ENCODE results near the gene WNT9A. TPM values are rescaled to one million over a fixed set of nuclear protein-coding genes. Genes with fewer than 3 reads are reported as not detected.
"Not testable (repeated sequence)": the region's sequence is repeated elsewhere in the genome, so short reads cannot be mapped to it uniquely, and the experiment has no call there.

WNT9A gene
- total RNA-seq, 1 donor from 2014 or later: 4.1 TPM

GRCh38 chr1:227912866-227913265 lies 34.9 kb downstream of the WNT9A start:
- no peak for DNase-seq (ENCODE audit: low read depth, low spot score)

- DNase-seq (ENCODE audit: low read depth, low spot score): no peak
Observed at GRCh38 chr1:227911376-227911775, 36.4 kb downstream of the WNT9A start.

DNA sequence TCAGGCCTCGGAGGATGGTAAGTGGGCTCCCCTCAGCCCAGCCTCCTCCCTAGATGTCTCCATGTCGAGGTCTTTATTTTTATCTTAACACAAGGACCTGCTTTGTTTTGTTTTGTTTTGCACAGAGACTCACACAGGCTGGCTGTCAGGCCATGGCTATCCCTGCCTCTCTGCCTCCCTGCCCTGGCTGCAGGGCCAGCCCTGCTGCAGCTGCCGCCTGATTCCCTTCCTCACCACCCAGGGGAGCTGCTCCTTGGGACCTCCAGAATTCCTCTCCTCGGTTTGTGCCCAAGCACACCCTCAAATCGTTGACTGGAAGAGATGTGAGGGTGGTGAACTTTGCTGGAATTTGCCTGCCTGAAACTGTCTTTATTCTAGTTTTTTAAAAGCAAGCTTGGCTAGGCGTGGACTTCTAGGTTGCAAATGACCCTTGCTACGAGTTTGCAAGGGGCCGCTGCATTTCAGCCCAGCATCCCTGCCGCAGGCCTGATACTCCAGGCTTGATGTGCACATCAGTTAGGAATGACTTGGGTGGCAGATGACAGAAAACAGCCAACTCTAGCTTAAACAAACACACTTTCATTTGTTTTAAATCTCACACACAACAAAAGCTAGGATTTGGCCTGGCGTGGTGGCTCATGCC lies 37.1 kb downstream of the WNT9A start:
- DNase-seq (ENCODE audit: low read depth, low spot score): no peak

DNA sequence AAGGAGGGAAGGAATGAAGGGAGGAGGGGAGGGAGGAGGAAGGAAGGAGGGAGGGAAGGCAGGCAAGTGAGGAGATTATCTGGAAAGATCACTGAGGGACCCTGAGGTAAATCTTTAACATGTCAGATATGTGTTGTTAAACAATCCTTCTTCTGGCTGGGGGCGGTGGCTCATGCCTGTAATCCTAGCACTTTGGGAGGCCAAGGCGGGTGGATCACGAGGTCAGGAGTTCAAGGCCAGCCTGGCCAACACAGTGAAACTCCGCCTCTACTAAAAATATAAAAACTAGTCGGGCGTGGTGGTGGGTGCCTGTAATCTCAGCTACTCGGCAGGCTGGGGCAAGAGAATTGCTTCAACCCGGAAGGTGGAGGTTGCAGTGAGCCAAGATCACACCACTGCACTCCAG lies 37.8 kb downstream of the WNT9A start:
- DNase-seq (ENCODE audit: low read depth, low spot score): not testable (repeated sequence)

DNA sequence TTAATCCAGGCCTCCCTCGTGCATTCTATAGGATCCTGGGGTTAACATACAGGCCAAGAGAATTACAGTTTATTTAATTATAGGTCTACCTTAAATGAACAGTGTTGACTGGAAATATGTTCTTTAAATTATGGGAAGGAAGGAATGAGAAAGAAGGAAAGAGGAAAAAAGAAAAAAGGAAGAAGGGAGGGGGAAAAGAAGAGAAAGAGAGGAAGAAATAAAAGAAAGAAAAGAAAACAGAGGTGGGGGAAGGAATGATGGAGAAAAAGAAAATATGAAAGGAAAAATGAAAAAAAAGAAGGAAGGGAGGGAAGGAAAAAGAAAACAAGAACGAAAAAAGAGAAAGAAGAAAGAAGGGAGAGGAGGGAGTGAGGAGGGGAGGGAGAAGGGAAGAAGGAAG lies 38.5 kb downstream of the WNT9A start:
- DNase-seq (ENCODE audit: low read depth, low spot score): no peak

GRCh38 chr1:227908359-227908758 lies 39.4 kb downstream of the WNT9A start:
- DNase-seq (ENCODE audit: low read depth, low spot score): no peak

DNA sequence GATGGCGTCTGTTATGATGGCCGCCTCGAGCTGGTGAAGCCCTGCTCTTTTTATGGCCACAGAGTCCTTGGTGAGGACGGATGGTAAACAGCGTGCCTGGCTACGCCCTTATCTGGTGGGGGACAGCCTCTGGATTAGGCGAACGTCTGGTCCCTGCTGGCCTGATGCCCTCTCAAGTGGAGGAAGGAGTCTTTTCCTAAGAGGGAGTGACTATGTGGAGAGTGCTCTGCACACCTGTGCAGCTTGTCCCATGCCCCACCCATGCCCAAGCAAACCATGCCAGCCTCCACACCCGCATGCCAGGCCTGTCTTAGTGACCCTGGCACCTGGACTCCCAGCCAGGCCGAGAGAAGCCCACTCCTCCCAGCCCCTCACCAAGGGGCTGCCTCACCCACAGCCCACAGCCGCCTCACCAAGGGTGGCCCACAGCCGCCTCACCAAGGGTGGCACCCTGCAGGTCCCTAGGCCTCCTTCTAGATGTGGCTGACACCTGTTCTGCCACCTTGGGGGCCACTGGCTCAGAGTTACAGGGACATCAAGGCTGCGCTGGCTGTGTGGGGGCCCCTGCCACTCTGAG lies 40.2 kb downstream of the WNT9A start:
- DNase-seq (ENCODE audit: low read depth, low spot score): no peak

DNA sequence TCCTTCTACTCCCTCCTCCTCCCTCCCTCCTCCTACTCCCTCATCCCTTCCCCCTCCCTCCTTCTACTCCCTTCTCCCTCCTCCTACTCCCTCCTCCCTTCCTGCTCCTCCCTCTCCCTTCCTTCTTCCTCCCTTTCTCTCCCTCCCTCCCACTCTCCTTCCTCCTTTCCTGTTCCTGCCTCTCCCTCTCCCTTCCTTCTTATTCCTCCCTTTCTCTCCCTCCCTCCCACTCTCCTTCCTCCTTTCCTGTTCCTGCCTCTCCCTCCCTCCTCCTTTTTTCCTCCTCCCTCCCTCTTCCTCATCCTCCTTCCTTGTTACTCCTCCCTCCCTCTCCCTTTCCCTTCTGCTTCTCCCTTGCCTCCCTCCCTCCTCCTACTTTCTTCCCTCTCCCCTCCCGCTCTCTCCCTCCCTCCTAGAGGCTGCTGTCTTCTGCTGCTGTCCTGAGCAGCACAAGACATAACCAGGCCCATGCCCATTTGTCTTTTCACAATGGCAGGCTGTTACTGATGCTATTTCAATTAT lies 41.1 kb downstream of the WNT9A start:
- DNase-seq (ENCODE audit: low read depth, low spot score): no peak

DNA sequence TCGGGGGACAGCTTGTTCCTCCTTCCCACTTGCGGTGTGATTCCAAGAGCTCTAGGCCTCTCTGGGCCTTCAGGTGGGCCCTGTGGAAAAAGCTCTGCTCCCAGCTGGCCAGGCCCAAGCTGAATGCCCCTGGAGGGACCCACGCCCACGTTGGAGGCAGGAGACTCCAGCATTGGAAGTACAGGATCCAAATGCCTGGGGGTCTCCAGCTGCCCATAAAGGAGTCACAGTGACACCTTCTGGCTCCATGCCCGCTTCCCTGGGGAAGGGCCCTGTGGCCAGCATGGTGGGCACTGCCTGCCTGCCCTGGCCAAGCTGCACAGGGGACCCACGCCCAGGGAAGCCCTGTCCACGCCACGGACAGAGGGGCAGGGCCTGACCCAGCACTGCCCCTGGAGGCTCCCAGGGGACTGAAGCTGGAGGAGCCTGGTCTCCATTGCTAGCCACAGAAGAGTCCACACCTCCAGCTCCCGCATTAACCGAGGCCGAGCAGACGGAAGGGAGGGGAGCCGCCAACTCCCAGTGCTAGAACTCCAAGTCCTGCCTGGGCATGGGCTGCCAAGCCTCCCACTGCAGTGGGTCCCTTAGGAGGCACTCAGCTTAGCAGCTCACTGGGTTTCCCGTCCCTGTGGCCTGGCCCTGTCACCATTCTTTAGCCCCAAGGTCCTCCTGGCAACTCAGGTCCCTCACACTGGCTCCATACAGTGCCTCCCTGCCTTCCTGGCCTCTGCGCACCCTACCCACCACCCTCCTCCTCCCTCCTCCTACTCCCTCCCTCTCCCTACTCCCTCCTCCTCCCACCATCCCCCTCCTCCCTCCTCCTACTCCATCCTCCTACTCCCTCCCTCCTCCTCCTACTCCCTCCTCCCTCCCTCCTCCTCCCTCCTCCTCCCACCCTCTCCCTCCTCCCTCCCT lies 41.9 kb downstream of the WNT9A start:
- DNase-seq (ENCODE audit: low read depth, low spot score): no peak

DNA sequence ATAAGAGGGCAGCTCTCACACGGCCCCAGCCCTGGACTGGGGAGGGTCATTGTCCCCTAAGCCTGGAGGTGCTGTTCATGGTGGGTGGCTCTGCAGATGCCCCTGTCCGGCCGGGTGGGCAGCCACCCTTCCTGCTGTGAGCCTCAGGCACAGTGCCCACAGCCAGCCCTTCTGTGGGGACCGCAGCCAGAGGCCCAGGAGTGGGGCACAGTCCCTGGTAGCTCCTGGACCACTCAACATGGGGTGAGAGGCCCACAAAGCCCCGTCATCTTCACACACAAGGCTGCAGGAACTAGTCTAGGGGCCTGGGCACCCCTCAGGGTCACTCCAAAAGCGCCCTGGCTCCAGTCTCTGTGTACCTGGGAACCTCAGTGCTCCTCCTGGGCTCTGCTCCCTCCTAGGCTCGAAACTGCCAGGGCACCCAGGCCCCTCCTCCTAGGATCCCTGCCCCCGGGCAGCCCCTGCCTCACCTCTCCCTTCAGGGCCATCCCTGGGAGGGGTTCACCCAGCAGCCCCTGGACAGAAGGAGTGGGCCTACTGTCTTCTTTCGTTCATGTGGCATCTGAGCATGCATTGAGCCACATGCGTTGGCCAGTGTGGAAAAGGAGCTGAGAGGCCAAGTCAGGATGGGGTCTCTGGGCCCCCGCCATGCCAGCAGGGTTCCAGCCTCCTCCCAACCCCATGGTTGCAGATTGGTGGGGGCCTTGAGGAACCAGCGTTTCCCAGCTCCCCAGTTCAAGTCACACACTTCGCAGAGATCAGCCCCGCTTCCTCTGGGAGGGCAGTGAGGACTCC lies 43.0 kb downstream of the WNT9A start:
- no peak for DNase-seq (ENCODE audit: low read depth, low spot score)

- DNase-seq (ENCODE audit: low read depth, low spot score): no peak
Observed at GRCh38 chr1:227903614-227904501, 43.9 kb downstream of the WNT9A start.

GRCh38 chr1:227903061-227903521 lies 44.6 kb downstream of the WNT9A start:
- no peak for DNase-seq (ENCODE audit: low read depth, low spot score)

DNA sequence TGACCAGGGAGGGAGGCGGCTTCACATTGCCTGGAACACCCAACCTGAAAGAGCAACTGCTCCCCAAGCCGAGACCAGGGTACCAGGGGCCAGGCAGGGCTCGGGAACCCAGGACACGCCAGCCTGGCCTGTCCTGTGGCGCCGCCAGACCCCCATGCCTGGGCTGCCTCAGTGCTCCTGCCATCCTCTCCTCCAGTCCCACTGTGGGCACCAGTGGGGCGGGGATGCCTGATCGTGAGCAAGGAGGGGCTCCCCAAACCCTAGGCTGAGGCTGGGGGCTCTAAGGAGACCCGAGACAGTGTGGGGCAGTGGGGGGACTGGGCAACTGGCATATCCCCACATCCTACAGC lies 45.1 kb downstream of the WNT9A start:
- no peak for DNase-seq (ENCODE audit: low read depth, low spot score)

DNA sequence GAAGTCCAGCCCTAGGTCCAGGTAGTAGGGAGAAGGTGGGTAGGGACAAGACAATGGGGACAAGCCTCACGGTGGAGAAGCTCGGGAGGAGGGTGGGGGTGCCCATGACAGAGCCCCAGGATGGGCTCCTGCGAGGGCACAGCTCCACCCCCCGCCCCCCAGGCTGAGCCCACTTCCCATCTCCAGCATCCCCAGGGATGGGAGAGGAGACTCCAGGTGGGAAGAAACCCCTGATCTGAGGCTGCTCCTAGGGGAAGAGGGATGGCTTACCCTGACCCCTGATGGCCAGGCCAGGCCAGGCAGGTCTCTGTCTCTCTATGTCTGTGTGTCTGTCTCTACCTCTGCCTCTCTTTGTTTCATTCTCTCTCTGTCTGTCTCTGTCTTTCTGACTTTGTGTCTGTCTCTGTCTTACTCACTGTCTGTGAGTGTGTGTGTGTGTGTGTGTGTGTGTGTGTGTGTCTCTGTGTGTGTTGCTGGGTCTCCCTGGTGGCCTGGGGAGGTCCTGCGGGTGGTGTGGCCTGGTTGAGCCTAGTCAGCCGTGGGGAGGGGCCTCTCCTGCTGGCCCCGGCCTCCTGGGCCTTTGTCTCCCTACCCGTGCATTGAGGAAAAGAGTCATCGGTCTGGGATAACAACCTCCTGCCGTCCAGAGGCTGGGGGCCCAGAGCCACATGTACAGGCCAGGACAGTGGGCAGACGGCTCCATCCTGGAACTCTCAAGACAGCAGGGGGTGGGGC lies 45.7 kb downstream of the WNT9A start:
- DNase-seq (ENCODE audit: low read depth, low spot score): no peak

DNA sequence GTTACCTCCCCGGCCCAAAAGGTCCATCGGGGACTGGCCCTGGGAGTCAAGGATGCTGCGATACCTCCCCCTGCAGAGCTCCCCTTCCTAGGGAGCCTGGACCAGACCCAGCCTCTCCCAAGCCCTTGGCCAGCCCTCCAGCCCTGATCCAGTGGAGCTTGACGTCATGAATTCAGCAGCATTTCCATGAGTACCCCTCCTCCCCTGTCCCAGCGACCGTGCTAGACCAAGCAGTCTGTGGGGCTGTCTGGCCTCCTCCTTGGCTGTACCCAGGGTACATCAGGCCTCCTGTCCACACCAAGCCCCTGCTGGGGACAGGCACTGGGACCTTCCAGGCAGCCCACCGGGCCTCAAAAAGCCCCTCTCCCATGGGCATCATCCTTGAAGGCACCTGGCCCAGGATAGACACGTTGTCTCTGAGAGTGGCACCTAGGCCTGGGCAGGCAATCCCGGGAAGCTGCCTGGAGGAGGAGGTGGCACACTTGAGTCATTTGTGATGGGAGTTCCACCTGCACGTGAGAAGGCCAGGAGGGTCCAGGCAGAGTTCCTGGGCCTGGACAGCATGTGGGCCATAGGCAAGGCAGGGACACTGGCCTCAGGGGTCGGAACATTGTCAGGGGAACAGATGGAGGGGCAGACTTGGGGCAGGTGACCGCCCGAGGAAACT lies 46.4 kb downstream of the WNT9A start:
- no peak for DNase-seq (ENCODE audit: low read depth, low spot score)

DNA sequence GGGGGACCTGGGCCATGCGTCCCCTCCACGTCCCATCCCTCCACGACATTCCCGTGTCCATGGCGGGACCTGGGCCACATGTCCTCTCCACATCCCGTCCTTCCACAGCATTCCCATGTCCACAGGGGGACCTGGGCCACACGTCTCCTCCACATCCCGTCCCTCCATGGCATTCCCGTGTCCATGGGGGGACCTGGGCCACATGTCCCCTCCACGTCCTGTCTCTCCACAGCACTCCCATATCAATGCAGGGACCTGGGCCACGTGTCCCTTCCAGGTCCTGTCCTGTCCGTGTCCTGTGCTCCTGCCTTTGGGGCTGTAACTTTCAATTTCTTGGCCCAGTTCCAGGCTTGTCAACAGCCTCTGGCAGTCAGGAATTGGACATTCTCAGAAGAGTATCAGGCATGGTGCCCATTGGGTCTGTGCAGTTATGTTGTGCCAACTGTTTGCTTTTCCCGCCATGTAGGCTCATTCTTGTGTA lies 47.1 kb downstream of the WNT9A start:
- DNase-seq (ENCODE audit: low read depth, low spot score): no peak

GRCh38 chr1:227899820-227900449 lies 47.8 kb downstream of the WNT9A start:
- DNase-seq (ENCODE audit: low read depth, low spot score): no peak

GRCh38 chr1:227899141-227899819 lies 48.5 kb downstream of the WNT9A start:
- DNase-seq (ENCODE audit: low read depth, low spot score): no peak

All from pulmonary artery endothelial cell (primary cell).